ENCODE data around the gene EBF3.

The EBF3 gene

GRCh38 chr10:129868449-129869035 lies 95.5 kb downstream of the EBF3 start:
- DNase-seq: no peak

- DNase-seq: no peak
These were observed 96.4 kb downstream of the EBF3 start for GRCh38 chr10:129867631-129868179.

GRCh38 chr10:129866894-129867293 lies 97.2 kb downstream of the EBF3 start:
- no peak for DNase-seq

GRCh38 chr10:129865960-129866359 lies 98.1 kb downstream of the EBF3 start:
- no peak for DNase-seq

DNA sequence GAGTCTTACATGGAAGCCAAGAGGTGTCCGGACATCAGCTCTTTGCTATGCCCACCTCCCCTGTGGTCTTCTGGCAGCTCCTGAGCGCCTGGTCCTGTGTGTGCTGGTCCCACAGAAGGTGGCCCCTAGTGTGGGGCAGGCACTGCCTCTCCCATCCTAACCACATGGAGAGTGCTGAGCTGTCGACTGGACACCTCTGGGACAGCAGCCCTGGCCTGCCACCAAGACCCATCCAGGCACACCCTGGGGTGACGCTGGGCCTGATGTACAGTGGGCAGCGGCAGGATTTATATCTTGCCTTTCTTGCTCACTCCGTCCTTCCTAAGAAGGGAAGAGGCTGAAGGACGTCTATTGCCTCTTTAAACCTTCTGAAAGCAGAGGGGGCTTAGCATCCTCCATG lies 98.7 kb downstream of the EBF3 start:
- DNase-seq: no peak

DNA sequence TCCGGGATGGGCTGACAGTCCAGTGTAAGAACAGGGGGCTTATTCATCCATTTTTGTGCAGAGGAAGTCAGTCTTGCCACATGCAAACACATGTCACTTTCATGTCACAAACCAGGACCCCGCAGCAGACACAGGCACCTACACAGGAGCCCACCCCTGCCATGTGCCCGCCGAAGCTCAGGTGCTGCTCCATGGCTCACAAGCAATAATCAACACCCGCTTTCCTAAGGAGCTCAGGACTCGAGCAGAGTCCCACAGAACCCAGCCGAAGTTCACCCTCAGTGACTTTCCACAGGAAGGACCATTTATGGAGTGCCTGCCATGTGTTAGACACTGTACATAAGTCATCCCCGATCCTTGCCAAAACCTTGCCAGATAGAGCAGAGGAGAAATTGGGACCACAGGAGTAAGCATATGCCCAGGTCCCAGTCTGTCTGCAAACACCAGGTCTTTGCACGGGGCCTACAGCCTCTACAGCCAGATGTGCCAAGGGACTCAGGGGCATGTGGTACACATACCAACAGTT lies 99.4 kb downstream of the EBF3 start:
- no peak for DNase-seq

DNA sequence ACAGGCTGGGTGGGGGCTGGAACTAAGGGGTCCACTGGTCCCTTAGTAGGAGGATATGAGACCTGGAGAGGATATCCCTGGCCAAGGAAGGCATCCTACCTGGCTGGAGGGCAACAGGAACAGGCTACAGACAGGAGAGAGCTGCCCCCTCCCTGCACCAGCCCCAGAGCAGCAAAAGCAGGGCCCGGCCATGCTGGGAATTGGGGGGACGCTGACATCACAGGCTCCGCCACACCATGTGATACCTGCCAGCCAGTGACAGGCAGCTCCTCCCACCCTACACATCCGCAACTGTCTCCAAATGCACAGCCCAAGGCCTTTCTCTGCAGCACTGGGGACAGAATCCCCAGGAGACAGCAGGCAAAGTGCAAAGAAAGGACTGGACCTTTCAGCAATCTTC lies 100.0 kb downstream of the EBF3 start:
- no peak for DNase-seq

DNA sequence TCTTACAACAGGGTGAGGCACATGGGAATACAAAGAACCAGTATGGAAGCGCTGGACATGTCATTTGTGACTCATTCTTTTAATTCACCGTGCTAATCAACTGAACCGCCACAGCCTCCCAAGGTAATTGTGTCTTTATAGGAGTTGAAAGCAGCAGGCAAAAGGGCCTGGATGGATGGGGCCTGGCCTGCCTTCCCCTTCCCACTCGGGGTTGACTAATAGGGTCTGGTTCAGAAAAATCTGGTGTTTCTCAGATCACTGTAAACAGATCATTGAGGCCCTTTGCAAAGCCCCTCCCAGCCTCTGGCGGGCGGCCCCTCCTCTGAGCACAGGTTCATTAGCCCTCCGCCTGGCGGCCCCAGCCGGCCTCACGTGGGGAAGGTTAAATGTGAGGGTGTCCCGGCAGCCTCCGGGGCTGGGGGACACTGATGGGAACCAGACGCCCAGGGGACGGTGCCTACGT lies 100.8 kb downstream of the EBF3 start:
- DNase-seq: no peak

DNA sequence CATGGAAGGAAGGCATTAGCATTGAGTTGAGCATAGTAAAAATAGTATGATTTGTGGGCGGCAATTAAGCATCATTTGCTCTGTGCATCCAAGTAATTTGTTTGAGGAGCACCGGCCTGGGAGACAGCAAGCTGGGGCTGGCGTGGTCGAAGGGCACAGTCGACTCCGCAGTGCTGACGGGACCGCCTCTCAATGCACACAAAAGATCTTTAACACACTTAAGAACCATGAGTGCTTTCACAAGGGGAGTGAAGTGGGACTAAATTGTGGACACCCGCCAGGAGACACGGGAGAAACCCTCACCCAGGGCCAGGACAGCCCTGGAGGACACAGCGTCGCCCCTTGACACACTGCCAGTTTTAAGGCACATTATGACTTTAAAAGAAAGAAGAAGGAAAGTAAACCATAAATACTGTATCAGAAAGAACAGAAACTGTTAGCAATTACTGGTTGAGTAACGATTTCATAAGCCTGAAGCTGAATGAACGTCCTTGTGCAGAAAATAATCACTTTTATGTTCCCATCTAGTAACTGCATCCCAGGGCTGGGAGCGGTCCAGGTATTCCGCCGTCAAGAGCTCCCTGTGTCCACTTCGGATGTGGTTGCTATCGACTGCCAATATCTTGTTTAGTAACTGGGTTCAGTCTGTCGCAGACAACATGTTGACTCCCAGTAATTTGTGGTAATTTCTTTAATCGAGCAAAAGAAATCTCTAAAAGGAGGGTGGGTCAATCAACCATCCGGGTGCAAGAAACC lies 102.1 kb downstream of the EBF3 start:
- no peak for DNase-seq

GRCh38 chr10:129860396-129860795 lies 103.7 kb downstream of the EBF3 start:
- DNase-seq: no peak

- no peak for DNase-seq
These were observed 104.5 kb downstream of the EBF3 start for GRCh38 chr10:129859536-129859935.

DNA sequence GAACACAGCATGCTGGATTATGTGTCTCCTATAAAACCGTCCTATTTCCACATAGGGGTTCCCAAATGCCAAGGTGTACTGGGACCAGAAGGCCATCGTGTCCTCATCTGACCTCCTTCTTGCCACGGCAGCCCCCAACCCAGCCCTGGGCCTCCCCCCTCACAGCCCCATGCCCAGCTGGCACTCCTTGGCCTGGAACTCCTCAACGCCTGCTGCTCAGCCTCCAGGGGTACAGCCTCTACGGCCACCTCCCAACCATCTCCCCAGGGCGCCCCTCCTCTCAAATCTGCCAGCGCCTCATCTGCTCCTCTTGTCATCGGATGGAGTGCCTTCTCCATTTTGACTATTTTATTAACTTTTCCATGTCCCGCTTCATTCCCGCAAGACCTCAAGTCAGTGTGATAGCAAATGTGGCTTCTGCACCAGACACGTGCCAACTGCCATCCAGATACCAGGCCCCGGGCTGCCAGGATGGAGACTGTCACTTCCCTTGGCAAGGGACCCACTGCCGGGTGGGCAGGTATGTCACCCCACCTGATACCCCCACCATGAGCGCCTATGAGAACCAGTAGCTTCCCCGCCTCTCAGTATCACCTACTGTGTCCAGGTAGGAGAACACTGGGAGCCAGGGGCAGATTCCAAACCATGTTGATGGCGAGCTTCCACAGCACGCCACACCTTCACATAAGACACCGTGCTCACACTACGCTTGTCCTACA lies 106.7 kb downstream of the EBF3 start:
- no peak for DNase-seq

DNA sequence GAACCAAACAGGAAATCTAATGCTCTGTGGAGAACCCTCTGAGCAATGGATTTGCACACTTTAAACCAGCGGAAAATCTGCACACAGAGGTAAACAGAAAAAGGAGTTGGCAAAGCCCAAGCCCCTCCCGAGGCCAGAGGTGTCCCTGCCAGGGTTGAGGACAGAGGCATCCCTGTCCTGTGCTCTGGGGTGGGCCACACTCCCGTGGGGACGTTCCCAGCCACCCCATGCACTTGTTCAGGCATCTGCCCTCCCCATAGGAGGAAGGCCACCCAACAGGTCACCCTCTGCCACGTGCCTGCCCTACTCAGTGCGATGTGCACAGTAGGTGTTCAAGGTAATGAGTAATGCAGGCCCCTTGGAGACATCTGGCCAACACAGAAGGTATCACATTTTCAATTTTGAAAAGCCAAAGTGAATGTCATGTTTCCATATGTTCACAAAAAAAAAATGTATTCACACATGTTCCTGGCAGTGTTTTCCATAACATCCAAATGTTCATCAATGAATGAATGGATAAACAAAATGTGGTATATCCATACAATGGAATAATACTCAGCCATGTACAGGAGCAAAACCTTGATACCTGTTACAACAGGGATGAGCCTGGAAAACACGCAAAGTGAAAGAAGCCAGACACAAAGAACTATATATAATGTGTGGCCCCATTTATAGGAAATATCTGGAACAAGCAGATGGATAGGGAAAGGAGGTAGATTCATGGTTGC lies 108.1 kb downstream of the EBF3 start:
- DNase-seq: no peak

DNA sequence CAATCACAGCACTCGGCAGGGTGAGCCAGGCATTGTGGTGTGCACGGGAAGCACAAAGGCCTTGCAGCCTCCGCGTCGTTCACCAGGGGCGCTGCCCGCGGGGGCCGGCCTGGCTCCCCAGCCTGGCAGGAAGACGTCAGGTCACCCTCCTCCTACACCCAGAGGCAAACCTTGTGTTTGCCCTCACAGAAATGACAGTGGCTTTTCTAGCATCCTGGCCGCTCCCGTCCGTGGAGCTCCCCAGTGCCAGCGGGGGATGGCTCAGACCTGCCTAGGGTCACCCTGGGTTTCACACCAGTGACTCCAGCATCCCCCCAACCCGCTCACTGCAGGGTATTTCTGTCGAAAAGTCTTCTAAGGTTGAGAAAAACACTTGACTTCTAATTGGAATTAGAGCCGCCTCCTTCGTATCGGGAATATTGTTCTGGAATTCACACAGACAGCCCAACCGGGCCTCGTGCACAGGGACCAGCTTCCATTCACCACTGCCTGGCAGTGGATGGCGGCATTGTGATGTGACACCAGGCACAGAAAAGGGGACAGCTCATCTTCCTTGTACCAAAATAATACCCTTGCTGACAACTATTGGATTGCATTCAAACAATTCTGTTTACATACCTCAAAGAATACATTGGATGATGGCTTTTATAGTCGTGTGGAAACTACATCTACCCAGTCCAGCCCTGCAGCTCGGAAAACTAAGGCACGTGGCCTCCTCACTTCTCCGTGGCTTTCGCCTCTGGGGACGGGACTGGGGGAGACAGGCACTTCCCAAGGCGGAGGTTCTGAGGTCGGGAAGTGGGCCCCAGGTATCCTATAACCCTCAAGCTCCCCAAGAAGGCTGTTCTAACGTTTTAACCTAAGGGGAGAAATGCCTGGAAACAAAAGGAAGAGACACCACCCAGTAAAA lies 109.0 kb downstream of the EBF3 start:
- no peak for DNase-seq

- no peak for DNase-seq
These were observed 109.9 kb downstream of the EBF3 start for GRCh38 chr10:129854158-129854557.

- no peak for DNase-seq
These were observed 110.5 kb downstream of the EBF3 start for GRCh38 chr10:129853562-129853903.

DNA sequence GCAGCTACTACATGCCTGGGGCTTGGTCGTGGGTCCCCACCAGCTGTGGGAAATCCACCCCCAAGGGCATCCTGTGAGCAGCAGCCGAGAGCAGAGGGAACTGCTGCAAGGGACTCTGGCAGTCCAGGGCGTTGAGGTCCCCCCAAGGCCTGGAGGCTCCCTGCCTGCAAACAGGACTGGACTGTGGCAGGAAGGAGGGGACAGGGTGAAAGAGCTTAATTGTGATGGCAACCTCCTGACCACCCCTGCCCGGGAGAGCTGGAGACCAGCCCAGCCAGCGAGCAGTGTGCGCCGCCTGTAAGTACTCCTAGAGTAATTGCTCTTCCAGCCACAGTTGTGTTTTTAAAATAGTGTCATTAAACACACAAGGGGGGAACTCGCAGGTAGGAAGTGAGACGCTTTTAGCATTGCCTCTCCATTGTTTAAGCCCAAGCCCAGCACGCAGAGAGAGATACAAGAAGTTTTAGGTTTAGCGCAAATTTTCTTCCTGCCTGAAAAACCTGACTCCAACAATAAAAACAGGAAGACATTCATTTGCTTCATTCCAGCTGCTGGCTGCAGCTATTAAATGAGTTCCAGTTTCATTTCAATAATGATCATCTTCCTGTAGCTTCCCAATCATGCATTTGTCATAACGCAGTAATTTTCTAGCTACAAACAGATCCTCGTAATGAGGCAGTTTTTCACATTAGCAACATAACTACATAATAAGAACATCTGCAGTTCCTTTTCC lies 111.1 kb downstream of the EBF3 start:
- no peak for DNase-seq

DNA sequence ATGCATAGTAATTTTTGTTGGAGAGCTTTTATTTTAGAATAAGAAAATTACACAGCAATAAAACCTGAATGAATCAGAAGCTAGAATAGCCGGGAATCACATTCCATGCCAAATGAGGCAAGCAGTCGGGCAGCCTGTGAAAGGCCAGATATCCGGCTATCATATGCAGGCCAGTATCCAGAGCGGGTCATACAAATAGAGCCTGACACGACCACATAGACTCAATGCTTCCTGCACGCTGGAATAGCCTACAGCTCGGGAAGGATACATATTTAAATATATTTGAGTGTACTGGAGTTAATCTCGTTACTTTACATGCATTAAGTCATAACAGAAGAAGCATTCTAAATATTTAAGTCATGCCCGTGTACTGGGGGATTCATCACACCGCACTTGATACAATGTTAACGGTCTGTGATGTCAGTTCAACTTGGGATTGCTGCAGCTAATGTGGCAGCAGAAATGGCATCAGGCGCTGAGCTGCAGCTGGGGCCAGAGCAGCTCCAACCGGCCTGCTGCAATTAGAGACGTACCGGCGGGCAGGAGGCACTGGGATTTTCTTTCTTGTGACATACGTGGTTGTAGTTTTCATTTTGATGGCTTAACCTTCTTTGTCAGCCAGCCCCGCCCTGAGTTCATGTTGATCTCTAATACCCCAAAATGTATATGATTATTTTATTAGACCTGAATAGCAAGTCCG lies 112.0 kb downstream of the EBF3 start:
- DNase-seq: no peak

- DNase-seq: no peak
These were observed 113.3 kb downstream of the EBF3 start for GRCh38 chr10:129850790-129851189.

DNA sequence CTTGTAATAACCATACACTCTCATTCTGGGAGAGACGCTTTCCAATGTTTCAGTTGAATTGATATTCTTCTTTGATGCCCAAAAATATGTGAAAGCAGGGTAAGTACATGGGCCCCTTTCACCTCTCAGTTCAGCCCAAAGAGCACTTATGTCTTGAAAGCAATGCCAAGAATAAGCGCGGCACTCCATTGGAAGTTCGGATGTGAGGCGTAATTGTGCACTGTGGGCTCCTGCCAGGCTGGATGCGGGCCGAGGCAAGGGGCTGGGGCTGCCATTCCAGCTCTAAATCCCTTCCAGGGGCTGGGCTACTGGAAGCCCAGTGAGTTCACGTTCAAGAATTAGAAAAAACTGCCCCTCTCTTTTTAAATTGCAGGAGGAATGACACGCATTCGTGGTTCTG lies 113.8 kb downstream of the EBF3 start:
- no peak for DNase-seq

DNA sequence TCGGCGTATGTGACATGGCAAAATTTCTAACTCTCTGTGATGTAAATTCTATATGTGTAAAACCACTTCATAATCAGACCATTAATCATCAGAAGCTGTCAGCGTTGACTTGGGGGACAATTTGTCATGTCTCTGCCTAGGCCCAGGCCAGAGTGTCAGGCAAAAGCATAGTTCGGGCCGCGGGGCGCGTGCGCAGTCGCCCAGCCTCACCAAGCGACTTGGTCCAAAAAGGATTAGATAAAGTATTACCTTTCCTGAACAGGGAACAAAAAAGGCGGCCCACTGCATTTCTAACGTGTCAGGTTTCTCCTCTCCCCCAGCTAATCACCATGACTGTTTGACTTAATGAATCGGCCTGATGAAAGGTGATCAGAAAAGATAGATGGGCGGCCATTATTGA lies 114.2 kb downstream of the EBF3 start:
- DNase-seq: no peak
